Measurements from ENCODE around the gene C19orf53. TPM values are rescaled to one million over a fixed set of nuclear protein-coding genes. Genes with fewer than 3 reads are reported as not detected.

Gene C19orf53
- total and polyA plus RNA-seq, 2 of the 13 experiments (the other 11 are each of a cell fraction or from before 2014, with no cell fraction given) = 129 to 130 TPM

DNA sequence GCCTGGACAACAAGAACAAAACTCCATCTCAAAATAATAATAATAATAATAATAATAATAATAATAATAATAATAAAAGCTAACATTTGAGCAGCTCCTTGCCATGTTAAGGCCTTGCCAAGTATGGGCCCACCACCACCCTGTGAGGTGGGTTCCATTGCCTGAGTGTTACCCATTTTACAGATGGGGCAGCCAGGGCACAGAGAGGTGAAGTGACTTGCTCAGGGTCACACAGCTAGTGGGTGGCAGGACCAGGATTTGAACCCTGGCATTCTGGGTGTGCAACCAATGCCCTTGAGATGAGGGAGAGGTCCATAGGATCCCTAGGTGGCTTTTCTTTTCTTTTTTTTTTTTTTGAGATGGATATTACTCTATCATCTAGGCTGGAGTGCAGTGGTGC lies 50.4 kb downstream of the C19orf53 start:
- CTCF ChIA-PET (ENCODE audit: low intra/inter-chr PET ratio, low total read pairs) = no interaction called here
- no peak for DNase-seq (ENCODE audit: low spot score)
- Histone ChIP-seq H3K79me2 (ENCODE audit: insufficient read depth, low read length) (no peaks in the 10 kb centered on the region), H3K9ac (ENCODE audit: insufficient read depth, low read depth, low read length) (no peak overlapping the region), H3K27me3 (ENCODE audit: control insufficient read depth in 1 of 2, insufficient read depth in 2 of 2, low read length in 2 of 2) (no peaks in the 10 kb centered on the region), H3K4me3 (replicated peaks in 1 of 3; ENCODE audit: insufficient read depth in 1 of 3, low read depth in 2 of 3, low read length in 3 of 3) (no peak overlapping the region), H4K20me1 (ENCODE audit: insufficient read depth, low read length) (no peaks in the 10 kb centered on the region), H3K4me2 (ENCODE audit: low read depth, low read length) (no peak overlapping the region), H2AFZ (ENCODE audit: low read length) (no peak overlapping the region), H3K36me3 (replicated peaks in 1 of 2; ENCODE audit: control insufficient read depth in 1 of 2, insufficient read depth in 2 of 2, low read length in 2 of 2) (no peaks in the 10 kb centered on the region), H3K4me1 (ENCODE audit: insufficient read depth, low read length) (no peaks in the 10 kb centered on the region), H3K9me3 (ENCODE audit: low read length) (no peaks in the 10 kb centered on the region), H3K27ac (ENCODE audit: extremely low read length, insufficient read depth, low read length) (no peak overlapping the region)
- intact Hi-C loops (cut with micrococcal nuclease; ENCODE audit: unreplicated experiment) (no loop called here), in situ Hi-C loops (cut with HindIII; ENCODE audit: extremely low pct_ligation_motif_present, low pct_unique_long_range_greater_than_20kb) (no loop called here)
- TF ChIP-seq NFIC (IDR thresholded peaks at IDR 0.05; ENCODE audit: low read length) (no peak), MED13 (CRISPR knock-in tag; IDR thresholded peaks at IDR 0.05) (no peak), ZNF768 (CRISPR knock-in tag; IDR thresholded peaks at IDR 0.05) (peak; percentile 85), SYNCRIP (IDR thresholded peaks at IDR 0.05; ENCODE audit: insufficient read depth, low read depth, low read length) (no peak), CCDC6 (CRISPR knock-in tag; IDR thresholded peaks at IDR 0.05) (no peak), BRCA1 (CRISPR knock-in tag; IDR thresholded peaks at IDR 0.05) (no peak), ZNF331 (CRISPR knock-in tag; IDR thresholded peaks at IDR 0.05) (no peak)
- TF ChIP-seq, protein P1, sequence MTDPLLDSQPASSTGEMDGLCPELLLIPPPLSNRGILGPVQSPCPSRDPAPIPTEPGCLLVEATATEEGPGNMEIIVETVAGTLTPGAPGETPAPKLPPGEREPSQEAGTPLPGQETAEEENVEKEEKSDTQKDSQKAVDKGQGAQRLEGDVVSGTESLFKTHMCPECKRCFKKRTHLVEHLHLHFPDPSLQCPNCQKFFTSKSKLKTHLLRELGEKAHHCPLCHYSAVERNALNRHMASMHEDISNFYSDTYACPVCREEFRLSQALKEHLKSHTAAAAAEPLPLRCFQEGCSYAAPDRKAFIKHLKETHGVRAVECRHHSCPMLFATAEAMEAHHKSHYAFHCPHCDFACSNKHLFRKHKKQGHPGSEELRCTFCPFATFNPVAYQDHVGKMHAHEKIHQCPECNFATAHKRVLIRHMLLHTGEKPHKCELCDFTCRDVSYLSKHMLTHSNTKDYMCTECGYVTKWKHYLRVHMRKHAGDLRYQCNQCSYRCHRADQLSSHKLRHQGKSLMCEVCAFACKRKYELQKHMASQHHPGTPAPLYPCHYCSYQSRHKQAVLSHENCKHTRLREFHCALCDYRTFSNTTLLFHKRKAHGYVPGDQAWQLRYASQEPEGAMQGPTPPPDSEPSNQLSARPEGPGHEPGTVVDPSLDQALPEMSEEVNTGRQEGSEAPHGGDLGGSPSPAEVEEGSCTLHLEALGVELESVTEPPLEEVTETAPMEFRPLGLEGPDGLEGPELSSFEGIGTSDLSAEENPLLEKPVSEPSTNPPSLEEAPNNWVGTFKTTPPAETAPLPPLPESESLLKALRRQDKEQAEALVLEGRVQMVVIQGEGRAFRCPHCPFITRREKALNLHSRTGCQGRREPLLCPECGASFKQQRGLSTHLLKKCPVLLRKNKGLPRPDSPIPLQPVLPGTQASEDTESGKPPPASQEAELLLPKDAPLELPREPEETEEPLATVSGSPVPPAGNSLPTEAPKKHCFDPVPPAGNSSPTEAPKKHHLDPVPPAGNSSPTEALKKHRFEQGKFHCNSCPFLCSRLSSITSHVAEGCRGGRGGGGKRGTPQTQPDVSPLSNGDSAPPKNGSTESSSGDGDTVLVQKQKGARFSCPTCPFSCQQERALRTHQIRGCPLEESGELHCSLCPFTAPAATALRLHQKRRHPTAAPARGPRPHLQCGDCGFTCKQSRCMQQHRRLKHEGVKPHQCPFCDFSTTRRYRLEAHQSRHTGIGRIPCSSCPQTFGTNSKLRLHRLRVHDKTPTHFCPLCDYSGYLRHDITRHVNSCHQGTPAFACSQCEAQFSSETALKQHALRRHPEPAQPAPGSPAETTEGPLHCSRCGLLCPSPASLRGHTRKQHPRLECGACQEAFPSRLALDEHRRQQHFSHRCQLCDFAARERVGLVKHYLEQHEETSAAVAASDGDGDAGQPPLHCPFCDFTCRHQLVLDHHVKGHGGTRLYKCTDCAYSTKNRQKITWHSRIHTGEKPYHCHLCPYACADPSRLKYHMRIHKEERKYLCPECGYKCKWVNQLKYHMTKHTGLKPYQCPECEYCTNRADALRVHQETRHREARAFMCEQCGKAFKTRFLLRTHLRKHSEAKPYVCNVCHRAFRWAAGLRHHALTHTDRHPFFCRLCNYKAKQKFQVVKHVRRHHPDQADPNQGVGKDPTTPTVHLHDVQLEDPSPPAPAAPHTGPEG (CRISPR knock-in tag; IDR thresholded peaks at IDR 0.05) = no peak
- FAIRE-seq = no peak
- no peak for ATAC-seq
- BruUV-seq (replicated peaks) = no TSS peak
- POLR2A ChIA-PET = no interaction called here

Measured in HepG2 (cell line).